H1 (cell line): ENCODE data around the gene MYH6. TPM values are rescaled to one million over a fixed set of nuclear protein-coding genes. Genes with fewer than 3 reads are reported as not detected.

Source experiments
- CTCF ChIA-PET: fragments of 300-600 bp; sonication (Branson Sonifier 250); formaldehyde crosslinking; loops from one replicate; lab custom pipeline; 2021; ENCODE audit not compliant: partially characterized antibody; lab: Charles Lee
- POLR2A ChIA-PET: fragments of 300-600 bp; sonication (Branson Sonifier 250); formaldehyde crosslinking; loops from one replicate; lab custom pipeline; 2021; ENCODE audit warnings: inconsistent platforms; ENCODE audit not compliant: partially characterized antibody; lab: Charles Lee
- DNase-seq, 2 experiments: peaks; one replicate each; pipeline versions ENCODE4 v3.0.0 to v3.0.0-alpha.2; 2010 to 2022; ENCODE audit warnings: low spot score in 2 of 2, low read depth in 1 of 2, mixed read lengths in 1 of 2
- FAIRE-seq: peaks from 2 replicates; lab custom pipeline; 2011; peaks lifted over from hg19 to GRCh38; lab: Jason Lieb, UNC
- H2AFZ ChIP-seq: 2 replicates; pipeline ENCODE4 v1.8.1; 2012; ENCODE audit warnings: low read length, inconsistent platforms
- H2AK5ac ChIP-seq: 2 replicates; pipeline ENCODE4 v1.6.1; 2013; ENCODE audit warnings: low read depth, low read length
- H2BK120ac ChIP-seq: replicated peaks from 2 replicates; pipeline ENCODE3; 2013; ENCODE audit warnings: low read depth, low read length, inconsistent platforms
- H2BK12ac ChIP-seq: 2 replicates; pipeline ENCODE4 v1.6.1; 2013; ENCODE audit warnings: low read depth, low read length
- H2BK15ac ChIP-seq: 2 replicates; pipeline ENCODE4 v1.6.1; 2013; ENCODE audit warnings: low read length
- H2BK20ac ChIP-seq: 2 replicates; pipeline ENCODE4 v1.6.1; 2013; ENCODE audit warnings: low read length
- H2BK5ac ChIP-seq: 2 replicates; pipeline ENCODE4 v1.6.1; 2013; ENCODE audit warnings: low read depth, low read length
- H3K14ac ChIP-seq: 2 replicates; pipeline ENCODE4 v1.6.1; 2013; ENCODE audit warnings: inconsistent platforms; ENCODE audit not compliant: insufficient read length
- H3K18ac ChIP-seq: 2 replicates; pipeline ENCODE4 v1.6.1; 2013; ENCODE audit warnings: low read length; ENCODE audit errors: extremely low read depth
- H3K23ac ChIP-seq: 2 replicates; pipeline ENCODE4 v1.6.1; 2013; ENCODE audit warnings: inconsistent platforms; ENCODE audit not compliant: insufficient read length
- H3K23me2 ChIP-seq: 2 replicates; pipeline ENCODE4 v1.6.1; 2013; ENCODE audit warnings: low read depth, low read length
- H3K27ac ChIP-seq: 2 replicates; pipeline ENCODE4 v1.6.1; 2011; ENCODE audit warnings: low read depth, low read length, inconsistent platforms
- H3K27me3 ChIP-seq, 4 experiments: replicated peaks in 1 of 4; 1 replicate in 1 of 4; 2 replicates in 3 of 4; pipeline versions ENCODE4 v1.6.1 to v1.8.1; 2011 to 2013; ENCODE audit warnings: low read length in 3 of 4, mild to moderate bottlenecking in 3 of 4, inconsistent platforms in 2 of 4, mixed read lengths in 2 of 4, moderate library complexity in 1 of 4; ENCODE audit not compliant: control insufficient read depth in 3 of 4, insufficient read depth in 3 of 4; ENCODE audit errors: extremely low read depth in 1 of 4
- H3K36me3 ChIP-seq, 4 experiments: 2 replicates each; pipeline versions ENCODE4 v1.6.1 to v1.8.1; 2011 to 2013; ENCODE audit warnings: mild to moderate bottlenecking in 4 of 4, low read length in 3 of 4, moderate library complexity in 2 of 4, control low read depth in 1 of 4, inconsistent platforms in 1 of 4; ENCODE audit not compliant: insufficient read depth in 4 of 4, control insufficient read depth in 2 of 4
- H3K4ac ChIP-seq: replicated peaks from 2 replicates; pipeline ENCODE3; 2013; ENCODE audit warnings: low read length, low read depth, mixed read lengths, inconsistent platforms; ENCODE audit not compliant: insufficient read length
- H3K4me1 ChIP-seq, 4 experiments: replicated peaks in 1 of 4; 1 replicate in 1 of 4; 2 replicates in 3 of 4; pipeline versions ENCODE4 v1.6.1 to v1.8.1; 2011 to 2013; ENCODE audit warnings: low read length in 3 of 4, inconsistent platforms in 2 of 4, mixed read lengths in 1 of 4; ENCODE audit not compliant: insufficient read depth in 4 of 4, control insufficient read depth in 3 of 4
- H3K4me2 ChIP-seq, 2 experiments: 2 replicates each; pipeline versions ENCODE4 v1.6.1 to v1.8.1; 2011 to 2013; ENCODE audit warnings: low read depth in 2 of 2, low read length in 2 of 2, control low read depth in 1 of 2, inconsistent platforms in 1 of 2, mild to moderate bottlenecking in 1 of 2; ENCODE audit not compliant: insufficient read depth in 1 of 2
- H3K4me3 ChIP-seq, 4 experiments: fragments of 200-600, 300-600 bp in 1 of 4; sonication (generic), shearing (Covaris generic), sonication (Bioruptor Twin) in 1 of 4; 2 replicates each; pipeline versions ENCODE4 v1.5.1 to v1.8.1; 2011 to 2016; ENCODE audit warnings: low read length in 4 of 4, low read depth in 3 of 4, control low read depth in 2 of 4, inconsistent platforms in 2 of 4, mild to moderate bottlenecking in 2 of 4, mixed read lengths in 1 of 4, moderate library complexity in 1 of 4; ENCODE audit not compliant: insufficient read depth in 2 of 4; ENCODE audit errors: extremely low read depth in 1 of 4
- H3K56ac ChIP-seq: replicated peaks from 2 replicates; pipeline ENCODE3; 2013; ENCODE audit warnings: low read depth, mild to moderate bottlenecking, mixed read lengths, low read length, inconsistent platforms; ENCODE audit not compliant: insufficient read length
- H3K79me1 ChIP-seq: 2 replicates; pipeline ENCODE4 v1.6.1; 2013; ENCODE audit warnings: low read depth, low read length, control low read depth
- H3K79me2 ChIP-seq, 2 experiments: 2 replicates each; pipeline versions ENCODE4 v1.6.1 to v1.8.1; 2012 to 2013; ENCODE audit warnings: low read length in 2 of 2, mild to moderate bottlenecking in 2 of 2, inconsistent platforms in 1 of 2; ENCODE audit not compliant: insufficient read depth in 2 of 2, control insufficient read depth in 1 of 2
- H3K9ac ChIP-seq, 4 experiments: replicated peaks in 1 of 4; 1 replicate in 1 of 4; 2 replicates in 3 of 4; pipeline versions ENCODE4 v1.6.1 to v1.8.1; 2011 to 2013; ENCODE audit warnings: low read depth in 3 of 4, low read length in 3 of 4, control low read depth in 2 of 4, mild to moderate bottlenecking in 2 of 4, moderate library complexity in 2 of 4, inconsistent platforms in 1 of 4; ENCODE audit errors: extremely low read depth in 1 of 4
- H3K9me3 ChIP-seq, 2 experiments: 2 replicates each; pipeline versions ENCODE4 v1.6.1 to v1.8.1; 2012 to 2013; ENCODE audit warnings: mild to moderate bottlenecking in 2 of 2, moderate library complexity in 2 of 2, control low read depth in 1 of 2, inconsistent platforms in 1 of 2, low read depth in 1 of 2, low read length in 1 of 2, mixed read lengths in 1 of 2; ENCODE audit not compliant: insufficient read depth in 2 of 2
- H4K20me1 ChIP-seq, 2 experiments: replicated peaks in 1 of 2; 2 replicates each; pipeline versions ENCODE3 to v1.8.1; 2011 to 2013; ENCODE audit warnings: inconsistent platforms in 2 of 2, low read length in 2 of 2, mild to moderate bottlenecking in 1 of 2; ENCODE audit not compliant: insufficient read depth in 2 of 2, control insufficient read depth in 1 of 2
- H4K5ac ChIP-seq: 2 replicates; pipeline ENCODE4 v1.6.1; 2013; ENCODE audit warnings: low read length, low read depth, mixed read lengths, inconsistent platforms; ENCODE audit not compliant: insufficient read length
- H4K8ac ChIP-seq: 2 replicates; pipeline ENCODE4 v1.8.0; 2013; ENCODE audit warnings: mild to moderate bottlenecking, moderate library complexity, low read length, inconsistent platforms; ENCODE audit not compliant: insufficient read depth; ENCODE audit errors: extremely low read depth
- H4K91ac ChIP-seq: replicated peaks from 2 replicates; pipeline ENCODE3; 2013; ENCODE audit warnings: low read length, mixed read lengths, inconsistent platforms; ENCODE audit not compliant: insufficient read length
- EZH2 ChIP-seq: fragments of 200-600 bp; sonication (generic); IDR thresholded peaks from 2 replicates; pipeline ENCODE4 v1.7.1; 2012; ENCODE audit warnings: low read depth, mild to moderate bottlenecking, moderate library complexity, low read length, inconsistent platforms; ENCODE audit not compliant: severe bottlenecking
- GABPA ChIP-seq: IDR thresholded peaks from 2 replicates; pipeline ENCODE4 v1.6.1; 2011; ENCODE audit warnings: mild to moderate bottlenecking, low read length, moderate library complexity, borderline replicate concordance; ENCODE audit not compliant: insufficient read depth
- NANOG ChIP-seq: IDR thresholded peaks from 2 replicates; pipeline ENCODE4 v1.6.1; 2011; ENCODE audit warnings: low read length, low read depth, mild to moderate bottlenecking, inconsistent platforms; ENCODE audit not compliant: insufficient read depth, poor library complexity, severe bottlenecking
- PHF8 ChIP-seq: fragments of 200-600 bp; sonication (generic); conservative IDR thresholded peaks from 2 replicates; pipeline ENCODE4 v1.7.1; 2012; ENCODE audit warnings: low read depth, mild to moderate bottlenecking, inconsistent platforms, low read length, moderate library complexity
- POLR2A ChIP-seq, 2 experiments: IDR thresholded peaks; 1 replicate in 1 of 2; 2 replicates in 1 of 2; pipeline ENCODE4 v1.6.1; 2011; ENCODE audit warnings: low read depth in 2 of 2, low read length in 2 of 2, mild to moderate bottlenecking in 2 of 2; ENCODE audit errors: control extremely low read depth in 1 of 2
- SP1 ChIP-seq: IDR thresholded peaks from 2 replicates; pipeline ENCODE4 v1.6.1; 2011; ENCODE audit warnings: low read depth, low read length
- SP4 ChIP-seq: IDR thresholded peaks from 2 replicates; pipeline ENCODE4 v1.6.1; 2012; ENCODE audit warnings: low read length, inconsistent platforms
- WGBS, 2 experiments: shearing (Covaris generic) in 1 of 2; methylation state at CpG; one replicate each; pipeline versions ENCODE4 v1.1.6 to v1.1.7; 2013 to 2015; ENCODE audit warnings: low lambda C conversion rate in 2 of 2, mixed read lengths in 2 of 2, inconsistent platforms in 1 of 2, low coverage in 1 of 2, missing lambda C conversion rate in 1 of 2; ENCODE audit not compliant: insufficient replicate concordance in 2 of 2, insufficient coverage in 1 of 2, insufficient read length in 1 of 2; ENCODE audit errors: extremely low coverage in 1 of 2, missing lambda C conversion rate in 1 of 2; 5-methylcytosine and 5-hydroxymethylcytosine counted together
- polyA plus RNA-seq, 7 experiments: library from polyadenylated mRNA; depleted of rRNA in 3 of 7; stranded (reverse) in 5 of 7; unstranded in 2 of 7; fragments of >200 nt in 5 of 7; fragments of 200-250 nt in 2 of 7; gene quantifications; 1 replicate in 5 of 7; 2 replicates in 1 of 7; 4 replicates in 1 of 7; pipeline versions ENCODE4 v1.2.1 to v1.2.3, GENCODE V29; 2011 to 2013; ENCODE audit warnings: missing spikeins in 2 of 7, mixed read lengths in 2 of 7
- total RNA-seq: library from RNA; stranded (reverse); fragmentation: NEBNext Ultra II Directional; extraction: Animal tissue kit (Norgen Biotek cat#: 25700); gene quantifications from 2 replicates; pipeline ENCODE4 v1.2.1, GENCODE V29; 2021
- TF ChIP-seq, protein P1 (sequence below): IDR thresholded peaks from 2 replicates; pipeline ENCODE4 v1.6.1; 2012; ENCODE audit warnings: inconsistent platforms

The MYH6 gene
- total and polyA plus RNA-seq, 2 of the 8 experiments (the other 6 are each of a cell fraction or from before 2014, with no cell fraction given) = 0.03 TPM; not detected in 1

DNA sequence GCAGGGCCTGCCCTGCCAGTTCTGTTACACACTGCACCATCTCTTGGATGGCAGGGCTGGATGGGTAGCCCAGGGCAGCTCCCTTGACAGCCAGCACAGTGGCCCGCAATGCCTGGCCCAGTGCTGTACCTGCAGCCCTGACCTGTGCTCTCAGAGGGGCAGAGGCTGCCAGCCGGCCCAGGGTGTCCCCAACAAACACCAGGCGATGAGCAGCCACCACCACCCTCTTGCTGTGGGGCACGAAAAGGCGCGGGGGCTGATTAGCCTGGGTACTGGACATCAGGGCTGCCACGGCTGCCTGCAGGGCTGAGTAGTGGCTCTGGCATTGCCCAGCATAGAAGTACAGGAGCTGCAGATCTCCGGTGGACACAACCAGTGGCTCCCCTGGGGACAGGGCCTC, 50.8 kb downstream of the MYH6 start:
- Histone ChIP-seq H4K8ac (no peak overlapping the region), H3K4me3 (no peak overlapping the region), H4K91ac (no peak overlapping the region), H3K9ac (no peak overlapping the region), H2AFZ (no peak overlapping the region), H2BK5ac (no peak overlapping the region), H3K23me2 (peaks cover 2% of the 10 kb centered on the region; the same call in 1 of the 2 replicates), H3K27me3 (peaks cover 0 to 8% (median 4%) of the 10 kb centered on the region in 4 experiments; a peak in 4 of 7 replicates), H3K4me2 (no peak overlapping the region), H3K4me1 (peaks cover 0 to 2% (median 0%) of the 10 kb centered on the region in 4 experiments; a peak in 2 of 7 replicates), H2AK5ac (no peak overlapping the region), H3K79me1 (no peaks in the 10 kb centered on the region), H3K23ac (no peak overlapping the region), H3K56ac (no peak overlapping the region), H3K79me2 (no peaks in the 10 kb centered on the region), H2BK20ac (no peak overlapping the region), H4K5ac (no peak overlapping the region), H2BK120ac (no peak overlapping the region), H3K27ac (no peak overlapping the region), H2BK12ac (no peak overlapping the region), H3K9me3 (no peaks in the 10 kb centered on the region), H3K4ac (no peak overlapping the region)
- CTCF ChIA-PET = interaction anchor here (1.0 to 20.9 kb wide), 6 partner anchors 10 to 93 kb away, joined by 3 to 333 read pairs (median 8); partner anchors contain the start of genes CMTM5 and IL25
- POLR2A ChIA-PET = interaction anchor here (1.7 kb wide), 1 partner anchor 36 kb away, joined by 5 read pairs; the partner anchor contains the start of gene PABPN1
- no peak for DNase-seq
- no peak for TF ChIP-seq GABPA
- TF ChIP-seq PHF8 = no peak
- TF ChIP-seq POLR2A (IDR thresholded peaks at IDR 0.05; ENCODE audit: control extremely low read depth in 1 of 2, low read depth in 2 of 2, low read length in 2 of 2) = no peak
- TF ChIP-seq EZH2 = no peak
- no peak for TF ChIP-seq NANOG
- TF ChIP-seq, protein P1, sequence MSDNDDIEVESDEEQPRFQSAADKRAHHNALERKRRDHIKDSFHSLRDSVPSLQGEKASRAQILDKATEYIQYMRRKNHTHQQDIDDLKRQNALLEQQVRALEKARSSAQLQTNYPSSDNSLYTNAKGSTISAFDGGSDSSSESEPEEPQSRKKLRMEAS = no peak
- TF ChIP-seq SP1 = no peak
- no peak for TF ChIP-seq SP4
- TF ChIP-seq, all 59 proteins: peak for 0
- no peak overlapping the region for H2BK15ac ChIP-seq
- H3K14ac ChIP-seq = no peak overlapping the region
- 91% methylated on average over 6 of the region's 8 CpGs; no CpG with 5 or more reads in 1 of the 2 experiments for WGBS, 2 experiments
- H4K20me1 ChIP-seq = peaks cover 8 to 10% of the 10 kb centered on the region in 2 experiments
- H3K18ac ChIP-seq = no peak overlapping the region
- H3K36me3 ChIP-seq = peaks cover 0 to 22% (median 10%) of the 10 kb centered on the region in 4 experiments; a peak in 4 of 8 replicates
- no peak for FAIRE-seq
